SIG-M5 (cell line): Measurements from ENCODE around the gene FGF14.

Source experiments
- DNase-seq: peaks from one replicate; lab custom pipeline; 2025; lab: John Stamatoyannopoulos, UW

Gene FGF14

GRCh38 chr13:101726681-101727080 lies 675.2 kb downstream of the FGF14 start:
- no peak for DNase-seq

GRCh38 chr13:101718496-101718895 lies 683.4 kb downstream of the FGF14 start:
- DNase-seq = no peak

- DNase-seq = no peak
Measured at GRCh38 chr13:101717353-101717752, 684.5 kb downstream of the FGF14 start.

- no peak for DNase-seq
Measured at GRCh38 chr13:101714195-101714594, 687.7 kb downstream of the FGF14 start.

GRCh38 chr13:101712026-101712348 lies 689.9 kb downstream of the FGF14 start:
- DNase-seq = no peak

- DNase-seq = no peak
Measured at GRCh38 chr13:101711307-101712025, 690.4 kb downstream of the FGF14 start.

- no peak for DNase-seq
Measured at GRCh38 chr13:101709952-101710351, 691.9 kb downstream of the FGF14 start.

- no peak for DNase-seq
Measured at GRCh38 chr13:101708115-101708514, 693.7 kb downstream of the FGF14 start.

- DNase-seq = no peak
Measured at GRCh38 chr13:101707659-101708058, 694.2 kb downstream of the FGF14 start.

GRCh38 chr13:101706651-101707050 lies 695.2 kb downstream of the FGF14 start:
- no peak for DNase-seq

GRCh38 chr13:101703838-101704237 lies 698.0 kb downstream of the FGF14 start:
- DNase-seq = no peak

GRCh38 chr13:101703081-101703480 lies 698.8 kb downstream of the FGF14 start:
- no peak for DNase-seq

GRCh38 chr13:101700598-101700997 lies 701.2 kb downstream of the FGF14 start:
- DNase-seq = no peak

- DNase-seq = no peak
Measured at GRCh38 chr13:101698400-101698799, 703.4 kb downstream of the FGF14 start.

GRCh38 chr13:101697745-101698144 lies 704.1 kb downstream of the FGF14 start:
- DNase-seq = no peak

- DNase-seq = no peak
Measured at GRCh38 chr13:101695870-101696516, 705.9 kb downstream of the FGF14 start.

GRCh38 chr13:101691341-101691860 lies 710.4 kb downstream of the FGF14 start:
- DNase-seq = no peak

- no peak for DNase-seq
Measured at GRCh38 chr13:101690871-101691270, 711.0 kb downstream of the FGF14 start.

- DNase-seq = no peak
Measured at GRCh38 chr13:101686003-101686402, 715.8 kb downstream of the FGF14 start.

GRCh38 chr13:101681834-101682233 lies 720.0 kb downstream of the FGF14 start:
- no peak for DNase-seq

GRCh38 chr13:101673360-101674105 lies 728.3 kb downstream of the FGF14 start:
- no peak for DNase-seq

GRCh38 chr13:101661839-101662238 lies 740.0 kb downstream of the FGF14 start:
- DNase-seq = no peak
